Hindlimb muscle (tissue), 1 donor: ENCODE measurements around the gene MTA3. TPM values are rescaled to one million over a fixed set of nuclear protein-coding genes. Genes with fewer than 3 reads are reported as not detected.
"Not testable (repeated sequence)": the region's sequence is repeated elsewhere in the genome, so short reads cannot be mapped to it uniquely, and the experiment has no call there.

Experiments used
- DNase-seq: peaks from one replicate; pipeline ENCODE4 v3.0.0-alpha.2; 2013
- polyA plus RNA-seq: library from polyadenylated mRNA; unstranded; fragments of 120-200 nt; gene quantifications from one replicate; pipeline ENCODE4 v1.2.1, GENCODE V29; 2013; ENCODE audit not compliant: insufficient read length

Gene MTA3
- 26.9 TPM for polyA plus RNA-seq

GRCh38 chr2:42568401-42569115 is at the start of gene MTA3:
TSS of gene MTA3 (plus strand) at chr2:42568632. CDS start at chr2:42568746, 114 bp downstream.
- peak; percentile 62 for DNase-seq

- DNase-seq = no peak
Observed at GRCh38 chr2:42519624-42520023, 48.8 kb upstream of the MTA3 start.

GRCh38 chr2:42522035-42522434 is 46.4 kb upstream of the MTA3 start:
- DNase-seq = no peak

- DNase-seq = no peak
Observed at GRCh38 chr2:42523341-42523740, 45.1 kb upstream of the MTA3 start.

- no peak for DNase-seq
Observed at GRCh38 chr2:42532397-42532796, 36.0 kb upstream of the MTA3 start.

- no peak for DNase-seq
Observed at GRCh38 chr2:42537493-42537892, 30.9 kb upstream of the MTA3 start.

- no peak for DNase-seq
Observed at GRCh38 chr2:42542871-42543270, 25.6 kb upstream of the MTA3 start.

DNA sequence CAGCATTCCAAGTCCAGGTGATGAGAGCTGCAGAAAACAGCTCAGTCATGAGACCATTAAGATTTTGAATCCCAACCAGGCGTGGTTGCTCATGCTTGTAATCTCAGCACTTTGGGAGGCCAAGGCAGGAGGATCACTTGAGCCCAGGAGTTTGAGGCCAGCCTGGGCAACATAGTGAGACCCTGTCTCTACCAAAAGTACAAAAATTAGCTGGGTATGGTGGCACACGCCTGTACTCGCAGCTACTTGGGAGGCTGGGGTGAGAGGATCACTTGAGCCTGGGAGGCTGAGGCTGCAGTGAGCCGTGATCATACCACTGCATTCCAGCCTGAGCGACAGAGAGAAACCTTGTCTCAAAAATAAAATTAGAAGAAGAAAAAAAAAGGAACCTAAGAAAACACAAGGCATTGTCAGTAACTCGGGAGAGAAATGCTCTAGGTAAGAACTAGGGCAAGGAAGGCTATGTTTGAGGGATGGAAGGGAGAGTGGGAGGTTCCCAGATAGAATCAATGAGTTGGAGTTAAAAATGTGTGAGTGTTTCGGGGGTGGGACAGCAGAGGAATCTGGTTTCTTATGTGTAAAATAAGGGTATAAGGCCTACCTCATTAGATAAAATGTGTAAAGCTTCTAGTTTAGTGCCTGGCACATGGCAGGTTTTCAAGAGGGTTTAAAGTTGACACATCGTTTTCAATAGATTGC is 23.3 kb upstream of the MTA3 start:
- no peak for DNase-seq

DNA sequence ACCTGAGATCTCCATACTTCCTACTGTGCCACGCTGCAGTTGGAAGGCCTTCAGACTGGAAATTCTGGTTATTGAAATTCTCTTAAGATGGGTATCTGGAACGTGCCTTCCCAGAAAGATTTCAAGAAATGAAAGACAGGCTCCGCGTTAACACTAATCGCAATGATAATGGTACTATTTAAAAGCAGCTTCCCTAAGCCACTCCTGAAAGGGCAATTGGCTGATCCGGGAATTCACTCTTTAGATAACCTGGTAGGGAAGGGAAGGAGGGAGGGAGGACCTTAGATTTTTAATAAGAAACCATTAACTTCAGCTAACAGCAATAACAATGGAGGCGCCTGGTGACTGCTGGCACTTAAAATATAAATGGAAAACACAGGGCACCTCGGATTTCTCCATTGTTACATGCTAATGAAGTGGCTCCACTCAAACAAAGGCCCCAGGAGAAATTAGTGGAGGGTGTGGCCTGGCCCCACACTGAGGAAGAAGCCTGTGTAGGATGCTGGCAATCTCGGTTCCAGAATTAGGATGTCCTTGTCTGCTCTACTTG is 22.5 kb upstream of the MTA3 start:
- no peak for DNase-seq

DNA sequence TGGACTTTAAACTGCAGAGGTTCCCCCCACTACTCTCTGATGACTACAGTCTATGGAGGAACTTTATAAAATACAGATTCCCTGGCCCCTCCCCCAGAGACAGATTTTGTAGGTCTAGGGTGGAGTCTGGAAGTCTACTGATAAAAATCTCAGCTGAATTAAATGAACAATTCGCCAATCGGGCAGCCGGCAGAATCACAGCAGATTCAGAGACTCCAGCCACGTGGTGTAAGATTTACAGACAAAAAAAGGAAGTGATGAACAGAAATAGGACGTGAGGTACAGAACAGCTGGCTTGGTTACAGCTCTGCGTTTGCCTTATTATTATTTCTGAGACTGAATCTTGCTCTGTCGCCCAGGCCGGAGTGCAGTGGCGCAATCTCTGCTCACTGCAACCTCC is 21.4 kb upstream of the MTA3 start:
- DNase-seq = no peak

GRCh38 chr2:42547446-42548295 is 20.8 kb upstream of the MTA3 start:
- DNase-seq = no peak

GRCh38 chr2:42550870-42551269 is 17.6 kb upstream of the MTA3 start:
- DNase-seq = no peak

- DNase-seq = no peak
Observed at GRCh38 chr2:42554392-42554791, 14.0 kb upstream of the MTA3 start.

DNA sequence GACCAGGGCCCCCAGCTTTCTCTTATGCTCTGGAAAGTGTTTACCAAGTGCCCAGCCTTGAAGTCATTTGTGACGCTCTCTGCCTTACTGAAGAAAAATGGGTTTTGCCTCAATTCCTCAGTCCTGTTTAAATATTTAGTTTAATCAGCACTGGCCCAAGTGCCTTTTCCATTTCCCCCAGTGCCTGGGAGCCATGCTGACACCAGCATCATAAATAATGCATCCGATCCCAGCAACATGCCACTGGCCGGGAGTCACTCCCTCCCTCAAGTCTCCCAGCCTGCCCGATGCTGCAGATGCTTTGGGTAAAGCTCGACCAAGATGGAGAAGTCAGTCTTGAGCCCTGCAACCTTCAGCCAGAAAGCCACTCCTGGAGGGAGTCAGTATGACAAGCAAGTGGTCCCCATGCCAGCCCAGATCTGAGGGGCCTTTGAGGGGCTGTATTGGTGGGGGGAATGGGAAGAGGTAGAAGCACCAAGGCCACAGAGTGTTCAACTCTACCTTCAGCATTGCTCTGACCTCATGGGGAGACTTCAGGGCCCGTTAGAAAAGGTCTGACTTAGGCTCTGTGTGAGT is 12.0 kb upstream of the MTA3 start:
- DNase-seq = no peak

- DNase-seq = no peak
Observed at GRCh38 chr2:42557306-42557705, 11.1 kb upstream of the MTA3 start.

DNA sequence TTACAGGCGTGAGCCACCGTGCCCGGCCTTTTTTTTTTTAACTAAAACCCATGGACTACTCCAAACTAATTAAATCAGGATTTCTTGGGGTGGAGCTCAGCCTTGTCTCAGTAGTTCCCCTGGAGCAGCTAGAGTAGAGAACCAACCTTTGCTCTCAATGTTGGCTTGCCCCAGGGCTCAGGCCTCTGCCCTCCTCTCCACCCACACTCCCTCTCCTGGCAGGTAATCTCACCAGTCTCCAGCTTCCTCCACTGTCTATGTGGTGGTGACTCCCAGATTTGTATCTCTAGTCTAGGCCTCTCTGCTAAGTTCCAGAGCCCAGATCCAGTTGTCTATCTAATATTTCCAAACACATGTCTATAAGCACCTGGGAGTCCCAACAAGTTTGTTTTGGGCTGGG is 9.6 kb upstream of the MTA3 start:
- DNase-seq = no peak

GRCh38 chr2:42560133-42560532 is 8.3 kb upstream of the MTA3 start:
- DNase-seq = not testable (repeated sequence)

DNA sequence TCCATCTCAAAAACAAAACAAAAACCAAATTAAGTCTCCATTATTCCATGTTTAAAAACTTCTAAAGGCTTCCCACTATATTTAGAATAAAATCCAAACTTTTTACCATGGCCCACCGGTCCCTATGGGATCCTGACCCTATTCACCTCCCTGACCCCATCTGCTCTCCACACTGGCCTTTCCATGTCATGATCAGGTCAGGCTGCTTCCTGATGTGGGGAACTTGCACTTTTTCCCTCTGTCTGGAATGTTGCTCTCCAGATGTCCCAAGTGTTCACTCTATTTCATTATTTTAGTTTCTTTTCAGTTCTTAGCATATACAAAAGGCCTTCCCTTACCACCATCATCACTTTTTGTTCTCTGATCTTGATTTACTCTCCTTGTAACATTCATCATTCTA is 7.5 kb upstream of the MTA3 start:
- no peak for DNase-seq

GRCh38 chr2:42562474-42563144 is 5.8 kb upstream of the MTA3 start:
- DNase-seq = no peak

- no peak for DNase-seq
Observed at GRCh38 chr2:42566025-42566424, 2.4 kb upstream of the MTA3 start.

- DNase-seq = no peak
Observed at GRCh38 chr2:42566837-42567321, 1.6 kb upstream of the MTA3 start.

DNA sequence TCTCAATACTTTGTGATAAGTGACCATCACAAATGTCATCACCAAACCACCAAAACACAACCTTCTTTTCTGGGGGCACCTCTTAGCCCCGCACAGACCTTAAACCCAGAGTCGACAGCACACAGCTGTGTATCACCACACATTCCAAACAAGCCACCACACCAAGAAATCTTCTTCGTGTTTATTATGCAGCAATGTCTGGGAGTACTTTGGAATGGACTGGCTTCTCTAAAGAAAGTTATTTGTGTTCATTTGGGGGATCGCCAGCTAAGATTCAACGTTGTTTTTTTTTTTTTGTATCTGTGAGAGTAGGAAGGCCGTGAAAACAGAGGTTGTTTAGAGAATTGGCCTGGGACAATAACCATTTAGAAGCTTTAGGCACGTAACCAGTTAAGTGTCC is 1.1 kb upstream of the MTA3 start:
- DNase-seq = peak; percentile 51
